ENCODE results near the gene CDKN2AIPNL. TPM values are rescaled to one million over a fixed set of nuclear protein-coding genes. Genes with fewer than 3 reads are reported as not detected.

CDKN2AIPNL gene
- total RNA-seq, 1 donor from 2014 or later: 26.2 TPM

DNA sequence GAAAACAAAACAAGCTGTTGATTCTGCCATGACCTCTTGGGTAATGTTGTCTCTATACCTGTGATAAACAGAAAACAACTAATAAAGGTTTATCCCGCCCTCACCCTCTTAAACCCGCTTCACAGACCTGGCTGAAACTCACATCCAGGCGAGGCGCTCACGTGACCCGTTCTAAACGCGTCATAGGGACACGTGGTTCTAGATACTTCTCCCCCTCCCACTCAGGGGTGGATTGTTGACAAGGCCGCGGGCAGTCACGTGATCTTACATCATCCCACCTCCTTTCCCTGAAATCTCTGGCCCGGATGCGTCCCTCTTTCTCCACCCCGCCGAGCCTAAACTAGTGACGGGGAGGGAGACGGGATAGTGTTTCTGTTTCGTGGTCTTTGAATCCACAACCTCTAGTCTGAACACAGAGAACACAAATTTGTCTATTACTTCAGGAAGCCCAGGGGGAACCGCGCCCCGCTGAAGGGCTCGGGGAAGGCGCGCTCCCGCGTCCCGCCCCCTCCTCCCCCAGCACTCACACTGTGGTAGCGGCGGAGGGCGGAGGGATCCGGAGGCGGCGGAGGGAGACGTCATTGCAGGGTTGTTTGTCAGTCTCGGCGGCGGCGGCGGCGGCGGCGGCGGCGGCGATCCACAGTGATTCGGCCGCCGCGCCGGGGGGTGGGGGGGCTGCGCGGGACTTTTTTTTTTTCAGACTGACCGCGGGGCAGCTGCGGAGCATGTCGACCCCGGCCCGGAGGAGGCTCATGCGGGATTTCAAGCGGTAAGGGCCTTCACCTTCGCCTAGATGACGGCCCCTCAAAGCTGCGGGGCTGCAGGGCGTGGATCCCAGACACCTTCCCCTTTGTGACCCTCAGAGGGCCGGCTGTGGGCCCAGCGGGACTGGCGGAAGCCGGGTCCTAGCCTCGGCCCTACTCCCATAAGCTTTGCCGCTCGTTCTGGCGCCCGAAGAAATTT is 40.5 kb downstream of the CDKN2AIPNL start, which contains the start of gene UBE2B:
TSS of gene UBE2B (plus strand) at position 699 of the 963 bp plus-strand sequence. CDS start at position 726, 27 bp downstream.
- Mint-ChIP-seq H3K4me1 (ENCODE audit: unreplicated experiment) (peaks cover 23% of the 10 kb centered on the region), H3K9me3 (ENCODE audit: unreplicated experiment) (no peaks in the 10 kb centered on the region), H3K4me3 (ENCODE audit: unreplicated experiment) (peak within 1 kb of the TSS; percentile 99), H3K27ac (ENCODE audit: unreplicated experiment) (peak within 1 kb of the TSS; percentile 100), H3K36me3 (ENCODE audit: low read depth, unreplicated experiment) (peaks cover 6% of the 10 kb centered on the region), H3K27me3 (ENCODE audit: unreplicated experiment) (peaks cover 16% of the 10 kb centered on the region)
- TF ChIP-seq, protein P1, sequence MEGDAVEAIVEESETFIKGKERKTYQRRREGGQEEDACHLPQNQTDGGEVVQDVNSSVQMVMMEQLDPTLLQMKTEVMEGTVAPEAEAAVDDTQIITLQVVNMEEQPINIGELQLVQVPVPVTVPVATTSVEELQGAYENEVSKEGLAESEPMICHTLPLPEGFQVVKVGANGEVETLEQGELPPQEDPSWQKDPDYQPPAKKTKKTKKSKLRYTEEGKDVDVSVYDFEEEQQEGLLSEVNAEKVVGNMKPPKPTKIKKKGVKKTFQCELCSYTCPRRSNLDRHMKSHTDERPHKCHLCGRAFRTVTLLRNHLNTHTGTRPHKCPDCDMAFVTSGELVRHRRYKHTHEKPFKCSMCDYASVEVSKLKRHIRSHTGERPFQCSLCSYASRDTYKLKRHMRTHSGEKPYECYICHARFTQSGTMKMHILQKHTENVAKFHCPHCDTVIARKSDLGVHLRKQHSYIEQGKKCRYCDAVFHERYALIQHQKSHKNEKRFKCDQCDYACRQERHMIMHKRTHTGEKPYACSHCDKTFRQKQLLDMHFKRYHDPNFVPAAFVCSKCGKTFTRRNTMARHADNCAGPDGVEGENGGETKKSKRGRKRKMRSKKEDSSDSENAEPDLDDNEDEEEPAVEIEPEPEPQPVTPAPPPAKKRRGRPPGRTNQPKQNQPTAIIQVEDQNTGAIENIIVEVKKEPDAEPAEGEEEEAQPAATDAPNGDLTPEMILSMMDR (IDR thresholded peaks at IDR 0.05; ENCODE audit: unreplicated experiment): no peak
- peak; percentile 93 for DNase-seq (ENCODE audit: low spot score)

DNA sequence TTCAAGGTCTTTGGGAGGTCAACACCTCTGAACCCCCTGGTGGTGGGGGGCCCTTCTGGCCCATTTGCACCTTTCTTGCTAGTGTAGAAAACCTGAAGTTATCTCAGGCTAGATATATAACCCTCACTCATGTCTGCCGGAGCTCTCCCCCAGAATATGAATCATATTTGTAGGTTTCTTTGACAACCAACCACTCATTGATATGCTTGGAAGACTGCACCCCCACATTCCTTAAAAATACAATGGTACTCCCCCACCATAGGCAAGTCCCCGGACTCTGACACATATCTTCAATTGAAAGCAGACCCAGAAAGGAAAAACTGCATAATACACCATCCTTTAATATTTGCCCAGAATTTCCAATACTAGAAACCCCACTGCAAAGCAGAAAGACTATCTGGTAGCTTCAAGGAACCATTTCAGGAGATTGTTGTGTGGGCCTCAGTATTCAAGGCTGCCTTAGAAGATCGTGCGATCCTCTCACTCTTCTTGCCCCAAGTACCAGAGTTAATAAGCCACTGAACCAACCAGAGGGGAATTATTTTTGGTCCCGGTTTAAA is 41.3 kb downstream of the CDKN2AIPNL start:
- Mint-ChIP-seq H3K9me3 (ENCODE audit: unreplicated experiment) (no peaks in the 10 kb centered on the region), H3K36me3 (ENCODE audit: low read depth, unreplicated experiment) (peaks cover 6% of the 10 kb centered on the region), H3K4me3 (ENCODE audit: unreplicated experiment) (peak overlapping the region; percentile 99), H3K4me1 (ENCODE audit: unreplicated experiment) (peaks cover 27% of the 10 kb centered on the region), H3K27me3 (ENCODE audit: unreplicated experiment) (peaks cover 16% of the 10 kb centered on the region), H3K27ac (ENCODE audit: unreplicated experiment) (peak overlapping the region; percentile 100)
- DNase-seq (ENCODE audit: low spot score): no peak
- TF ChIP-seq, protein P1 (IDR thresholded peaks at IDR 0.05; ENCODE audit: unreplicated experiment): no peak

- Mint-ChIP-seq H3K27ac (ENCODE audit: unreplicated experiment) (peak overlapping the region; percentile 1), H3K36me3 (ENCODE audit: low read depth, unreplicated experiment) (peaks cover 6% of the 10 kb centered on the region), H3K4me1 (ENCODE audit: unreplicated experiment) (peaks cover 18% of the 10 kb centered on the region), H3K4me3 (ENCODE audit: unreplicated experiment) (peak overlapping the region; percentile 24), H3K27me3 (ENCODE audit: unreplicated experiment) (peaks cover 6% of the 10 kb centered on the region), H3K9me3 (ENCODE audit: unreplicated experiment) (no peaks in the 10 kb centered on the region)
- no peak for DNase-seq (ENCODE audit: low spot score)
- TF ChIP-seq, protein P1 (IDR thresholded peaks at IDR 0.05; ENCODE audit: unreplicated experiment): no peak
Observed at GRCh38 chr5:134365604-134366003, 46.1 kb downstream of the CDKN2AIPNL start.

GRCh38 chr5:134355681-134356080 is 56.0 kb downstream of the CDKN2AIPNL start:
- TF ChIP-seq, protein P1 (IDR thresholded peaks at IDR 0.05; ENCODE audit: unreplicated experiment): no peak
- H3K4me3 Mint-ChIP-seq (ENCODE audit: unreplicated experiment): no peak overlapping the region
- no peaks in the 10 kb centered on the region for H3K27me3 Mint-ChIP-seq (ENCODE audit: unreplicated experiment)
- H3K27ac Mint-ChIP-seq (ENCODE audit: unreplicated experiment): no peak overlapping the region
- H3K9me3 Mint-ChIP-seq (ENCODE audit: unreplicated experiment): no peaks in the 10 kb centered on the region
- DNase-seq (ENCODE audit: low spot score): no peak
- H3K4me1 Mint-ChIP-seq (ENCODE audit: unreplicated experiment): peaks cover 7% of the 10 kb centered on the region
- peaks cover 4% of the 10 kb centered on the region for H3K36me3 Mint-ChIP-seq (ENCODE audit: low read depth, unreplicated experiment)

Other genes with a start within 250 kb of the CDKN2AIPNL start
- 471 TPM for gene SKP1, start 234.9 kb downstream of the CDKN2AIPNL start, total RNA-seq (ENCODE audit: unreplicated experiment)
- gene PPP2CA, start 185.8 kb downstream of the CDKN2AIPNL start, total RNA-seq (ENCODE audit: unreplicated experiment): 146 TPM
- 3.8 TPM for gene CDKL3, start 44.7 kb downstream of the CDKN2AIPNL start, total RNA-seq (ENCODE audit: unreplicated experiment)
- 63.0 TPM for gene UBE2B, start 40.3 kb downstream of the CDKN2AIPNL start, total RNA-seq (ENCODE audit: unreplicated experiment)
- 3.0 TPM for gene JADE2, start 113.8 kb upstream of the CDKN2AIPNL start, total RNA-seq (ENCODE audit: unreplicated experiment)
- 30.9 TPM for gene SAR1B, start 220.9 kb upstream of the CDKN2AIPNL start, total RNA-seq (ENCODE audit: unreplicated experiment)
- gene SEC24A, start 236.9 kb upstream of the CDKN2AIPNL start, total RNA-seq (ENCODE audit: unreplicated experiment): 17.6 TPM

All from endothelial cell (in vitro differentiated cells).